HG03457 (cell line): ENCODE results near the gene MPO.

Experiments used
- ATAC-seq: cut with Tn5 transposase; IDR thresholded peaks from one replicate; pipeline ENCODE4 v1.9.1; 2021; ENCODE audit warnings: moderate number of reproducible peaks; ENCODE audit not compliant: unreplicated experiment

The MPO gene

DNA sequence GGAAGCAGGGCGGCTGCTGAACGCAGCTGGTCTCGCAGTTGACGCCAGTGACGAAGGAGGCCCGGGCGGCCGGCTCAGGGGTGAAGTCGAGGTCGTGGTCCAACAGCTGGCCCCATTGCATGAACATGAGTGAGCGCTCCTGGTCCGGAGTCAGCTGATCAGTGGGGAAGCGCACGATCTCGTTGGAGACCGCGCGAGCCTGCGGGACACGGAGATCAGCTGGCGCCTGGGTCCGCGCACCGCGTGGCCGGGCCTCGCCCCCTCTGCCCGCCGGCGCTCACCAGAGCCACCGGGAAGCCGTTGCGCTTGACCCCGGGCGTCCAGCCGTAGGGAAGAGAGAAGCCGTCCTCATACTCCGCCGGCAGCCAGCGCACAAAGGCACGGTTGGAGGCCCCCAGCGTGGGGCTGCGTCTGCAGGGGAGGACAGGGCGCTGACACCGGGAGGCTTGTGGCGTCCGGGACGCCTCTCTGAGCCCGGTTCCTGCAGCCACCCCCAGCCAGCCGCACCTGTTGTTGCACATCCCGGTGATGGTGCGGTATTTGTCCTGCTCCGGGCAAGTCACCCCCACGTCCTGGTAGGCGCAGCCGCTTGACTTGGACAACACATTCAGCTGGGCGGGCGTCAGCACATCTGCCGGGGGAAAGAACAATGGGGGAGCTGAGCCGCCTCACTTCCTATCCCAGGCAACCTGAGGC, 1.6 kb downstream of the MPO start:
- ATAC-seq = no peak

DNA sequence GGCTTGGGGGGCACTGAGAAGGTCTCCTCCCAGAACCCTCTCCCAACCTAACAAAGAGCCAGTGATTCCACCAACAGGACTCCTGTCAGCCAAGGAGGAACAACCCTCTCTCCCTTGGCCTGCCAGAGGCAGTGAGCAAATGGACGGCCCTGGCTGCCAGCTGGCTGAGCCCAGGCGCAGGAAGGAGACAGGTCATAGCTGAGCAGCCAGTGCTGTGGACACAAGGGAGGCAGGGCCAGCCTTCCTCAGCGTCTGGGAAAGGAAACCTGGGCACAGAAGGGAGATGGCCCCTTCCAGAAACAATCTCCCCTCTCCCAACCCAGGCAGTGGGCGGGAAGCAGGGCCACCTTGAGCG, 2.1 kb downstream of the MPO start:
- no peak for ATAC-seq

DNA sequence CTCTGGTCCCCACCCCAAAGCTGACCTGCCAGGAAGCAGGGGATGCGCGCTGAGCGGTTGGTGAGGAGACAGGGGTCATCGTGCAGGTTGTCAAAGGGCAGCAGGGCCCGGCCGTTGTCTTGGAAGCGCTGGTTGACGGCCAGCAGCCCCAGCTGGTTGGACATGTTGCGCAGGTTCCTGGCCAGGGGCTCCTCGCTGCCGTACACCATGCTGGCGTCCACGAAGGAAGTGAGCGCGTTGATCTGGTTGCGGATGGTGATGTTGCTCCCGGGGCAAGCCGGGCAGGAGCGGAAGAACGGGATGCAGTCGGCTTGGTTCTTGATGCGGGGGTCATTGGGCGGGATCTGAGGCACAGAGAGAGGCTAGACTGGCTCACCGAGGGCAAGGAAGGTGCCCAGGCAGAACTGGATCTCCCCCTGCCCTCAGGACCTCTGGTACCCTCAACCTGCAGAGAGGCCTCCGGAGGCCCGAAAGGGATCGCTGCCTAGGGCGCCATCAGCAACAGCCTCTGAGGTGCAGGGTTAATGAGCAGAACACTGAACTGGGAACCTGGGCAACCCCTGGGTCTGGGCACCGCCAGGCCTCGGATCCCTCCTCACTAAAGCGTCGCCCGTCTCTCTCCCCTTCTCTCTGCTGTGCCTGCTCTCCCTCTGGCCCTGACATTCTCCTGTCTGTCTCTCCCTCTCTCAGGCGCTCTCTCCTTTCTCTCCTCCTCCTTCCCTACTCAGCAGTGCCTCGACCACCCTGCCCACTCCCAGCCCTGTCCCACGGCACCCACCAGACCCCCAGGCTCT, 2.7 kb downstream of the MPO start:
- no peak for ATAC-seq

DNA sequence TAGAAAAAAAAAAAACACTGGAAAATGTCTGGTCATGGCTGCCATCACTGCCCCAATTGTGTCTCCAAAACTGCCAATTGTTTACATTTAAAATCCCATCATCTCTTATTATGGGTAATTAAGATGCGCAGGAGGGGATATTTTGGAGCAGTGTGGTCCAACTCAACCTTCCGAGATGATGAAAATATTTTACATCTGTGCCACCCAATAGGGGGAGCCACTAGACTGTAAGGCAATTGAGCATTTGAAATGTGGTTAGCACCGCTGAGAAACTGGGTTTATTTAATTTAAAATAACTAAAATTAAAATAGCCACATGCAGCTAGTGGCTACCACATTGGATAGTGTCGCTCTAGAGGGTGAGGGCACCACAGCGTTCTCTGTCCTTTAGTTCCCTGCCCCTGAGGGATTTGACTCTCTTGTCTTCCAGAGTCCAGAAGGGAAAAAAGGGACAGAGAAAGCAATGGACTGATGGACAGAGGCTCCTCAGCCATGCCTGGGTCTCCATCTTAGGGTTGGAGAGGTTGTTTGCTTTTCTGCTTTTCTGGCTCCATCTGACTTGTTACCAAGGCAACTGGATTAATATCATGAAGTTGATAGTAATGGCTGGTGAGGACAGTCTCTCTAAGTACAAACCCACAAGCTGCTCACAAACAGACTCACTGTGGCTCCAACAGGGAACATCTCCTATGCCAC, 3.5 kb downstream of the MPO start:
- ATAC-seq = no peak

DNA sequence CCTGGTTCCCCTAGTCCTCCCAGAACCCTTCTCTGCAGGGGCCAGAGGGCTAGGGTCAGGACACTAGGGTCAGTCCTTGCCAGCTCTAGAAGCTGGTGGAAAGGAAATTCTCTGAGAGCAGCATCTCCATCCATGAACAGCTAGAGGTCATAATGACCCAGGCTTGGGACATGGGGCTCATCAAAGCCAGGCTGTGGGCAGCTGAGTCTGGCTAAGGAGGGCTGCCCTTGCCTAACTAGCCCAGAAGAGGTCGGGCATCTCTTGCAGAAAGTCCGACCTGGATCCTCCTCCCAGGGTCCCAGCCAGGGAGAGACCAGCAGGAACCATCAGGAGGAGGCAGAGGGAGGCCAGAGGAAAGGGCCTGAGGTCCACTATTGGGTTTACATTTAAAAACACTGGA, 4.3 kb downstream of the MPO start:
- no peak for ATAC-seq

DNA sequence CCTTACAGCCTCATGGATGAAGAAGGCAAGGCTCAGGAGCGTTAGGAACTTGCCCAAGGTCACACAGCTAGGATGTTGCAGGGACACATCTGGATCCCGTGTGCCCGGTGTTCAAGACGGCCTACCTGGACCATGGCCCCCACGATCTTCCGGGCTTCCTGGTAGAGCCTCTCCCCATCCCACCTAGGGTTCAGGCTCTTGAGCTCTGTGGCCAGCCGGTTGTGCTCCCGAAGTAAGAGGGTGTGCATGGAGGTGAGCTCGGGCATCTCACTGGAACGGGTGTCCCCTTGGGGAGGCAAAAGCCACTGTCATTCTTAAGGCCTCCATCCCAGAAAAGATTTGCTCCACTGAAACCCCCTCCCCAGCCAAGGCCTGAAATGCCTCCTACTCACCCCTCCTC, 5.3 kb downstream of the MPO start:
- no peak for ATAC-seq

DNA sequence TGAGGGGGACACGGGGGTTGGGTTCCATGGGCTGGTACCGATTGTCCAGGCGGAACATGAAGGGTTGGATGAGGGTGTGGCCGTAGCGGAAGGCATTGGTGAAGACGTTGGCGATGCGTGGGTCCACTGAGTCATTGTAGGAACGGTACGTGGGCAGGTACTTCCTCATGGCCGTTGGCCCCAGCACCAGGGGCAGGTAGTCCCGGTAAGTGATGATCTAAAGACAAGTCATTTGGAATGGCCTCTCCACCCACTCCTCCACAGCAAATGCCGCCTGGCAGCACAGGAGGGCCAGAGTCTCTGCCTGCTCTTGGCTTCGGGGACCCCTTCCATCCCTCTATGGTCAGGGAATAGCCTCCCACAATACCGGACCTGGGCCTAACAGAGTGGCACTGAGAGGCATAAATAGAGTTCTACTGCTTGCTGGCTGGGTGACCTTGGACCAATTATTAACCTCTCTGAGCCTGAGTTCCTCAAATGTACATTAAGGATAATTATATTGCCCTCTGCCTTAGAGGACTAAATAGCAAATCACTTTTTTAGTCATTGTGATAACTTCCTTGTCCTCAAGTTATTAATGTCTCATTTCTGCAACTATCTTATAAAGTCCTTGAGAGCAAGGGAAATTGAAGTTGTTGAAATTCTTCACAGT, 7.2 kb downstream of the MPO start:
- ATAC-seq = no peak

DNA sequence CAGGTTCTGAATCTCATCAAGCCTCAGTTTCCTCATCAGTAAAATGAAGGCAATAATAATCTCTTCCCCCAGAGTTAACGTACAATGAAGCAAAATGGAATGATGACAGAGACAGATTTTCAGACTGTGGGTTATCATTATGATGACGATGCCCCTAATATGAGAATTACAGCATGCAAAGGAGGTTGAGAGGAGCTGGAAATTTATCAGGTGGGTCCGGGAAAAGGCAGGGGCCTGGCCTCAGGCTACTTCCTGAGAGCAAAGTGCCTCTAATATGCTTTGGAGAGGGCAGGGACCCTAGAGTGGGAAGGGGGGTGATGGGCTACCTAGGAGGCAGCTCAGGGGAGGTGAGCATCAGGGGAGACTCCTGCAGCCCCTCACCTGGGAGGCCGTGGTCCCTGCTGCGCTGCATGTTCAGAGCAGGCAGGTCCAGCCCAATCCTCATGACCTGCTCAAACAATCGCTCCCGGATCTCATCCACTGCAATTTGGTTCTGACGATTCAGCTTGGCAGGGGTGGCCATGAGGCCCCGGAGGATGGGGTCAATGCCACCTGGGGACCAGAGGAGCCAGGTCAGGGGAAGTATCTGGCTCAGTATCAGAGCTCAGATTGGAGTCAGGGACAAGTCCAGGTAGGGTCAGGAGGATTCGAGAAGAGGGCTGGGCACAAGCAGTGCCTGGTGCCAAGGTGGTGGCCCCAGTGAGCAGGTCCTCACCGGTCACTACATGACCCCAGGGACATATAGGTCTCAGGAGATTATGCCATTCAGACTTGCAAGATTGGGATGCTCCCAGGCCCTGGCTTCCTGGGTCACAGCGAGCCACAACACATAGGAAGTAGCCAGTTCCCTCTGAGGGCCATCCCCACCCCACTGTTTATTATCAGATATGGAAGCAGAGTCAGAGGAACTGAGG, 8.1 kb downstream of the MPO start:
- ATAC-seq = no peak

DNA sequence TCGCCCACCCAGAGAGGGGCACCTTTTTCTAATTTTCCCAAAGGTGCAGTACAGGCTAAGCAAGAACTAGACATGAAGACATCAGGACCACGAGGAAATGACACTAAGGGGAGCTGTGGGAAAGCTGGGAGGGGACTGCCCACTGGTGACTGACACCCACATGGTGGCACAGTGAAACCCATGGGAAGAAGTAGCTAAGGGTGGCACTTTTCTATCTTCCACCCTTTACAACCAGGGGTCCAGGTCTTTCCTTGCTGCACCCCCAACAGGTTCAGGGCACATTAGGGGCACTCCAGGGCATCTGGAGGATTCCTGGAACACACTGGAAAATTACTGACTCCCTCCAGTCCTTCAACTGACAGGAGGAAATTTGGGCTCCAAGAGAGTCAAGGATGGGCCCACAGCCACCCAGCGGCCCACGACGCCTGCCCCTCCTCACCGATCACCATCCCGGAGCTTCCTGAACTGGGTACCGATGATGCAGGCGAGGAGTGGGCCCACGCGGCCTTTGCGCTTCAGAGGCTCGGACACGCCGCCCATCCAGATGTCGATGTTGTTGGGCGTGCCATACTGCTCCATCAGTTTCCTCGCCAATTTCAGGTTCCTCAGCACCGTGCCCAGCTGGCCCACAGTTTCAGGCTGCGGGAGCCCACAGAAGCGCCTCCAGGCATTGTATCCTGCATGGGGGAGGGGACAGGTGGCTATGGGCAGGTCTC, 9.4 kb downstream of the MPO start:
- ATAC-seq = no peak

DNA sequence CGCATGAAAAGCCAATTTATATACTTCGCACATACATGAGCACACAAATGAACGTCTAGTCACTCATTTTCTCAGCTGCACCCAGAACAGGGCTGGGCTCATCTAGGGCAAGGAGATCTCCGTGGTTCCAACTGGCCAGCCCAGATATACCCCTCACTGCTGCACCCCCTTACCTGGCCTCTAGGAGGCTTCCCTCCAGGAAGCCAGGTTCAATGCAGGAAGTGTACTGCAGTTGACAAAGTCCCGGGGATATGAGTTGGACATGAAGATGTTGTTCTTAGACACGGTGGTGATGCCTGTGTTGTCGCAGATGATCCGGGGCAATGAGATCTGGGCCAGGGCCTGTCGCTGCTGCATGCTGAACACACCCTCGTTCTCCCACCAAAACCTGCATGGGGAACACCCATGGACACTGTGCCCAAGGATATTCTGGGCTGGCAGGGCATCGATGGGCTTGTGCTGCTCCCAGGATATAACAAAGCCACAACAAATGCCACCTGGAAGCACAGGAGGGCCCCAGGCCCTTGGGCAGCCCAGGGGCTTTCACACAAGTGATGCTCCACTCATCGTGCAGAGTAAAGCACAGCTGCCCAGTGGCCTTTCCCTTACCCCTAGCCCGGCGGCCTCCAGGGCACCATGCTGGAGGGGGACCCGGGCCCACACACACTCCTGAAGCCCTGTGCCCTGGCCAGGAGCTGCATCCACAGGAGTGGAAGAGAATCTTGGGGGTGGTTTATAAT, 10.1 kb downstream of the MPO start:
- no peak for ATAC-seq

DNA sequence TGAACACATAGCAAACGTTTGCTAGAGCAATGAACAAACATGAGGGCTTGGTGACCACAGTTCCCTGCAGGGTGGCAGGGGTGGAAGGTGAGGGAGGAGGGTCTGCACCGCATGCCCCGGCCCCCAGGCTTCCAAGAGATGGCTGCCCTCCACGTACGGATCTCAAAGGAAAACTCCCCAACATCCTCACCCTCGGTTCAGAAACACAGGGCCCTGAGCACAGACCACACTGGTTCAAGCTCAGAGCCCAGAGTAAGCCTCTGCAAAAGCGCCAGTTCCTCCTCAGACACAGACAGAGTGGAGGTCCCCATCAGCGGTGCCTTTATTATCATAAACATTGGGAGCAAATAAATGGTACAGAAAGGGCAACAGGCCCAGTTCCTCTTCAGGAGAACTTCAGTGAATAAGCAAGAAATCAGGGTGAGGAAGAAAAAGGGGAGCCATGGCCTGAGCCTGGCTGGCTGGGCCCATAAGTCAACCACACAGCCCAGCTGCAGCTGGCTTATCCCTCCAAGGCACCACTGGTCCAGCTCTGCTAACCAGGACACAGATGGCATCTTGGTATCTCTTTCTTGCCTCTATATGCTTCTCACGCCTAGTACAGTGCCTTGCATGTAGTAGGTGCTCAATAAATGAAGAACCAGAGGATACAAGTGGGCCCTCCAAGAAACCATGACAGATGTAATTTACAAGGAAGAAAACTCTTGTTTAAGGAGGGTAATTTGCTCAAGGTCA, 11.0 kb downstream of the MPO start:
- no peak for ATAC-seq

DNA sequence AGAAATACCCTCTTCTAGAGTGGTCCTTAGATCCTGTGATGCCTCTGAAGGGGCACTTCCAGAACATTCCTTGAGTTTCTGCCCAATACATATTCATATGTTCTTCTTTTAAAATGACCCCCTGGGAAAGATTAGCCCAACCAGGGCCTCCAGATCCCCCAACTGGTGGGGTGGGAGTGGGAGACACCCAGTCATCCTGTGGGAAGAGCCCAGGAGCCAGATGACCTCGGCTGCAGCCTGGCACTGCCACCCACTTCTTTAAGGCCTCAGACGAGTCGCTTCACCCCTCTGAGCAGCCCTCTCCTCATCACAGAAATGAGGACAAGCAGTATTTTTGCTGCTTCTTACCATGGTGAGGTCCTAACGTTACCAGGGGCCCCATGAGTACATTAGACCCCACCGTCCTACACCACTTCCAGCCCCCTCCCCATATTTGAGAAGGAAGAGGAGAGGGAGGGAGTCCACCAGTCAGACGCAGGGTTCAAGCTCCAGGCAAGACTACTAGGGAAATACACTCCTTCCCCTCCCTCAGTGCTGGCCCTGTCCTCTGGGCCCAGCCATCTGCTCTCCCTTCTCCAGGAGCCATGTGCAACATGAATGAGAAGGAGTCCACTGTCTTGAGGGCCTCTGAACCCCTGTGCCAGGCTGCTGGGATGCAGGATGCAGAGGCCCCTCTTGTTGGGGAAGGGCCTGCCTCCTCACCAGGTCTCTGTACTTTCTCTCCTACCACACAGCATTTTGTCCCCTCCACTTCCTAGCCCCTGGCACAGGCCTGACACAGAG, 11.8 kb downstream of the MPO start:
- no peak for ATAC-seq

DNA sequence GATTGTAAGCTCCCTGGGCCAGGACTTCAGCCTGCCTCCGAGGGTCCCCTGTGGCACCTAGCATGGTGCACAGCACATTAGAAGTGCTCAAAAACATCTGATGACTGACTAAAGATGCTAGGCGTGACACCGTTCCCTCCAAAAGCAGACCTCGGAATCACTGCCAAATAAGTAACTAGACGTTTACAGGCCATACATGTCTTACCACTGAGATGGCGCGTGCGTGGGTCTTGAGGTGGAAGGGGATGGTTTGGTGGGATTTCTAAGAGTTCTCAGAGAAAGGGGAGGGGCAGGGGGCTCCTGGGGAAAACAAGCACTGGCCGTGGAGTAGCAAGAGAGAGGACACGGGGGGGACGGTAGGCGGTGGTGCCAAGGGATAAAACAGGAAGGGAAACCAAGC, 12.4 kb downstream of the MPO start:
- no peak for ATAC-seq

DNA sequence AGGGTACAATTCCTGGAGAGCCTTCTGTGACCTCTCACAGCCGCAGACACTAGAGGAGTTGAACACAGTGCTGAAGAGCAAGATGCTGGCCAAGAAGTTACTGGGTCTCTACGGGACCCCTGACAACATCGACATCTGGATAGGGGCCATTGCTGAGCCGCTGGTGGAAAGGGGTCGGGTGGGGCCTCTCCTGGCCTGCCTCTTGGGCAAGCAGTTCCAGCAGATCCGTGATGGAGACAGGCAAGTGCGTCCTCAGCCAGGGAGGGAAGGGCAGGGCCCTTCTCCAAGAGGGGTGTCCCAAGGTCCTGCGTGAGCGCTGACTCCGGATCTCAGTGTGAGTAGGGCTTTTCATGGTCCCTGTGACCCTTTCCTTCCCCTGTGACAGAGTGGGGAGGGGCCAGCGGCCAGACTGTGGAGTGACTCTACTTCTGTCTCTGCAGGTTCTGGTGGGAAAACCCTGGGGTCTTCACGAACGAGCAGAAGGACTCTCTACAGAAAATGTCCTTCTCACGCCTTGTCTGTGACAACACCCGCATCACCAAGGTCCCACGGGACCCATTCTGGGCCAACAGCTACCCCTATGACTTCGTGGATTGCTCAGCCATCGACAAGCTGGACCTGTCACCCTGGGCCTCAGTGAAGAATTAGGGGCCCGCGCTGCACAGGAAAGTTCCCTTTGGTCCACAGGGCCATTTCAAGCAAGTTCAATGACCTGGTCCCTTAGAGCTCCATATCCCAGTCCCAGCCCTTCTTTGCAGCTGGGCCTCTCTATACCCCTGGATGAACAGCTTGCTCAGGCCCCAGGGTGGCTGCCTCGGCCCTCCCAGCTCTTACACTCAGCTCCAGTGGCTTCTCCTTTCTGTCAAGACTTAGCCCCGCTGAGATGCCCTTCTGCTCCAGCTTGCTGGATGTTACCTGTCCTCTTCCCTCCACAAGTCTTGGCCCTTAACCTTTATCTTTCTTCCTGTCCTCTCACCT, 13.1 kb downstream of the MPO start:
- ATAC-seq = no peak

DNA sequence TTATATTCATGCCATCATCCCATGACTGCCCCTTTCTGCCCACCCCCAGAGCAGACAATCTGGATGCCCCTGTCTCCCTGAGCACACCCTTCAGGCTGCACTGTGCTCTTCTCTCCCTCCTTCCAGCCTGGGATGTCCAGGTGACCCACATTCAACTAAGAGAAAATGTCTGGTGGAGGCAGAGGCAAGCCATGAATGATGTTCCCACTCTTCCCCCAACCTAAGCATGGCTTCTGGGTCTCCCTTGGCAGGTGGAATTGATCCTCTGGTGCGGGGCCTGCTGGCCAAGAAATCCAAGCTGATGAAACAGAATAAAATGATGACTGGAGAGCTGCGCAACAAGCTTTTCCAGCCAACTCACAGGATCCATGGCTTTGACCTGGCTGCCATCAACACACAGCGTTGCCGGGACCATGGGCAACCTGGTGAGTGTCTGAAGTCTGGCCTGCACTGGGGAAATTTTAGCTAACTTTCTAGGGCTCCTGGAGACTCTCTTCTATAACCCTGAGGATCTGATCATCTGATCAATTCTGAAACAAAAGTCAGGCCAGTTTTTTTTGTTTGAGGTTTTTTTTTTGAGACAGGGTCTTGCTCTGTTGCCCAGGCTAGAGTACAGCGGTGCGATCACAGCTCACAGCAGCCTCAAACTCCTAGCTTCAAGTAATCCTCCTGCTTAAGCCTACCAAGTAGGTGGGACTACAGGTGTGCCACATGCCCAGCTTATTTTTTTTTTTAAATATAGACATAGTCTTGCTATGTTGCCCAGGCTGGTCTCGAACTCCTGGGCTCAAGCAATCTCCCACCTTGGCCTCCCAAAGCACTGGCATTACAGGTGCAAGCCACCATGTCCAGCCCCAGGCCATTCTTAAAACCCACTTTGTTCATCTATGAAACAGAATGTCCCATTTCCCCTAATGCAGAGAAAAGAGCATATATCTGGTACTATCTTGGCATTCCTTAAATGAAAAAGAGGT, 14.5 kb downstream of the MPO start:
- ATAC-seq = no peak
